Lower leg skin (tissue), 4 donors: ENCODE results near the gene NFILZ. TPM values are rescaled to one million over a fixed set of nuclear protein-coding genes. Genes with fewer than 3 reads are reported as not detected.

Experiments used
- DNase-seq, 2 donors: peaks; one replicate each; pipeline ENCODE4 v3.0.0-alpha.2; 2019; ENCODE audit warnings: low spot score in 2 of 2
- H3K4me3 ChIP-seq: fragments of 200-600 bp; sonication (generic); 2 replicates; pipeline ENCODE4 v1.5.1; 2017; ENCODE audit warnings: mild to moderate bottlenecking, low read depth; ENCODE audit not compliant: poor library complexity, severe bottlenecking
- POLR2A ChIP-seq, 2 donors: fragments of 450-650 bp; IDR thresholded peaks; one replicate each; pipeline ENCODE4 v1.6.1; 2016 to 2017; ENCODE audit warnings: antibody characterized with exemption in 2 of 2, mild to moderate bottlenecking in 1 of 2, moderate library complexity in 1 of 2
- WGBS, 2 donors: methylation state at CpG; one replicate each; pipeline ENCODE4 v1.1.5; 2018; 5-methylcytosine and 5-hydroxymethylcytosine counted together
- intact Hi-C: fragments of 100-400 bp; cut with DNase I; formaldehyde crosslinking; loops from one replicate; pipeline ENCODE4 v1.15.0; 2023; ENCODE audit warnings: low total_unique reads
- total RNA-seq, 4 donors: library from RNA; depleted of rRNA; stranded (reverse); fragments of >200 nt; gene quantifications; one replicate each; pipeline ENCODE4 v1.1.0, GENCODE V29; 2016
- TF ChIP-seq, protein P1 (sequence below), 3 donors: fragments of 450-650 bp; IDR thresholded peaks; one replicate each; pipeline ENCODE4 v1.5.1; 2016; ENCODE audit warnings: antibody characterized with exemption in 3 of 3, mild to moderate bottlenecking in 3 of 3, moderate library complexity in 2 of 3

The NFILZ gene
- total RNA-seq, 4 donors from 2014 or later = not detected

DNA sequence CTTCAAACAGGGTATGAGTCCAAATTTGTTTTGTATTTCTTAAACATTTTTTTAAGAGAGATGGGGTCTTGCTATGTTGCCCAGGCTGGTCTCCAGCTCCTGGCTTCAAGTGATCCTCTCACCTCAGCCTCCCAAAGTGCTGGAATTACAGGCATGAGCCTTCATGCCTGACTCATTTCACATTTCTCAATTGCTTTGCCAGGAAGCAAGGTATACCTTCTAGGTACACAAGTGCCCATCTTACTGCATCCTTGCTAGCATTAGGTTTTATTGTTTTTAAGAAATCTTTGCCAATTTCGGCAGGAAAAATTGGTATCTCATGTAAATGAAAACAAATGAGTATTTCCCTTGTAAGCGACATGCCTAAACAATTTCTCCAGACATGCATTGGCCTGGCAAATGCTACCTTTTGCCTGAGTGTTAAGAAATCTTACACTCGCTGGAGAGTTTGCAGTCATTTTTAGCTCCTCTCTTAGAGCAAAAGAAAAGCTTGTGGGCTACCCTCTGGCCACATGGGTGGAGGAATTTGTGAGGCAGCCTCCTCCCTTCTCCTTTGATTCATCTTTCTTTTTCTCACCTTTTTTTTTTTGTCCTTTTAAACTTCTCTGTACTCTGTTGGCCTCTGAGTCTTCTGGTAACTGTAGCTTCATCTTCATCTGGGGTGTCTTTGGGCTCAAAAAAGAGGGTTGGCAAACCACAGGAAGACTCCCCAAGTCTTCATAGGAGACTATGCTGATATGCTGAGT is 35.2 kb downstream of the NFILZ start:
- no peak overlapping the region for H3K4me3 ChIP-seq
- TF ChIP-seq POLR2A (IDR thresholded peaks at IDR 0.05) = no peak
- TF ChIP-seq, protein P1, sequence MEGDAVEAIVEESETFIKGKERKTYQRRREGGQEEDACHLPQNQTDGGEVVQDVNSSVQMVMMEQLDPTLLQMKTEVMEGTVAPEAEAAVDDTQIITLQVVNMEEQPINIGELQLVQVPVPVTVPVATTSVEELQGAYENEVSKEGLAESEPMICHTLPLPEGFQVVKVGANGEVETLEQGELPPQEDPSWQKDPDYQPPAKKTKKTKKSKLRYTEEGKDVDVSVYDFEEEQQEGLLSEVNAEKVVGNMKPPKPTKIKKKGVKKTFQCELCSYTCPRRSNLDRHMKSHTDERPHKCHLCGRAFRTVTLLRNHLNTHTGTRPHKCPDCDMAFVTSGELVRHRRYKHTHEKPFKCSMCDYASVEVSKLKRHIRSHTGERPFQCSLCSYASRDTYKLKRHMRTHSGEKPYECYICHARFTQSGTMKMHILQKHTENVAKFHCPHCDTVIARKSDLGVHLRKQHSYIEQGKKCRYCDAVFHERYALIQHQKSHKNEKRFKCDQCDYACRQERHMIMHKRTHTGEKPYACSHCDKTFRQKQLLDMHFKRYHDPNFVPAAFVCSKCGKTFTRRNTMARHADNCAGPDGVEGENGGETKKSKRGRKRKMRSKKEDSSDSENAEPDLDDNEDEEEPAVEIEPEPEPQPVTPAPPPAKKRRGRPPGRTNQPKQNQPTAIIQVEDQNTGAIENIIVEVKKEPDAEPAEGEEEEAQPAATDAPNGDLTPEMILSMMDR (IDR thresholded peaks at IDR 0.05) = no peak
- WGBS, 2 donors = 29 to 57% methylated on average over 3 of the region's 3 CpGs
- DNase-seq = no peak
- intact Hi-C loops = no loop called here

DNA sequence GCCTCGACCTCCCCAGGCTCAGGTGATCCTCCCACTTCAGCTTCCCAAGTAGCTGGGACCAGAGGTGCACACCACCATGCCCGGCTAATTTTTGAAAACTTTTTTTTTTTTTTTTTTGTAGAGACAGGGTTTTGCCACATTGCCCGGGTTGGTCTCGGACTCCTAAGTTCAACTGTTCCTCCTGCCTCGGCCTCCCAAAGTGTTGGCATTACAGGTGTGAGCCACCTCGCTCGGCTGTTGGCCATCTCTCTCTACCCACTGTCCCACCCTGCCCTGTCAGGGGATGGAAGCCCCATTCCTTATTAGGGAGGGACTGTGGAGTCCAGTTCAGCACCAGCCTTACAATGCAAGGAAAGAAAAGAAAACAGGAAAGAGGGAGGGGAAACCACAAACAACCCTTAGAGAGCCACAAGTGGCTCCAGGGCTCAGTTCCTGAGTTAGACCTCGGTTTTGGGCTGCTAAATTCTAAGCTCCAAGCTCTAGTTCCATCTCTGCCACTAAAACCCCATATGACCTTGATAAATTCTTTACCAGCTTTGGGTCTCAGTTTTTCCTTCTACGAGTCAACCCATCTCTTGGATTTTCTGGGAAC is 36.5 kb downstream of the NFILZ start:
- no peak overlapping the region for H3K4me3 ChIP-seq
- intact Hi-C loops = no loop called here
- DNase-seq = no peak
- TF ChIP-seq, protein P1 (IDR thresholded peaks at IDR 0.05) = no peak
- TF ChIP-seq POLR2A (IDR thresholded peaks at IDR 0.05) = no peak
- 77 to 78% methylated on average over 9 of the region's 9 CpGs for WGBS, 2 donors

DNA sequence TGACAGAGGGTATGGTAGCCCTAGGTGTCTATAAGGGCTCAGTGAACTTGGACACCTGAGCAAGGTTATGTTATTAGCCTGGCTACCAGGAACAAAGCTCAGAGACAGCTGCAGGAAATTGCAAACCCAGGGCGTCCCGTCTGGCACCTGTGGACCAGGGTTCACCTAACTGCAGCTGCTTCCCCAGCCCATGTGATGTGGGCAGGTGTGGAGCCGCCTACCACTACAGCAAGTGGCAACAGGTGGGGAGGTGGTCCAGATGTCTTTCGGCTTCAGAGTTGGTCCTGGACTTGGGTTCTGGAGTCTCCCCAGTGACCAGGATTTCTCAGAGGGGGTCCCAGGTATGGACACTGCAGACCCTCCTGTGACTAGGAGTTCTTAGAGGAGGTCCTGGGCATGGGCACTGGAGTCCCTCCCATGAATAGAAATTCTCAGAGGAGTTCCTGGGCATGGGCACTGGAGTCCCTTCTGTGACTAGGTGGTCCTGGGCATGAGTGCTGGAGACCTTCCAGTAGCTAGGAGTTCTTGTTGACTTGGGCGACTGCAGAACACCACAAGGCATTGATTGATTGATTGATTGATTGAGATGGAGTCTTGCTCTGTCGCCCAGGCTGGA is 43.0 kb downstream of the NFILZ start:
- intact Hi-C loops = no loop called here
- TF ChIP-seq, protein P1 (IDR thresholded peaks at IDR 0.05) = no peak
- TF ChIP-seq POLR2A (IDR thresholded peaks at IDR 0.05) = no peak
- H3K4me3 ChIP-seq = no peak overlapping the region
- 70 to 82% methylated on average over 2 to 5 of the region's 6 CpGs for WGBS, 2 donors
- no peak for DNase-seq

DNA sequence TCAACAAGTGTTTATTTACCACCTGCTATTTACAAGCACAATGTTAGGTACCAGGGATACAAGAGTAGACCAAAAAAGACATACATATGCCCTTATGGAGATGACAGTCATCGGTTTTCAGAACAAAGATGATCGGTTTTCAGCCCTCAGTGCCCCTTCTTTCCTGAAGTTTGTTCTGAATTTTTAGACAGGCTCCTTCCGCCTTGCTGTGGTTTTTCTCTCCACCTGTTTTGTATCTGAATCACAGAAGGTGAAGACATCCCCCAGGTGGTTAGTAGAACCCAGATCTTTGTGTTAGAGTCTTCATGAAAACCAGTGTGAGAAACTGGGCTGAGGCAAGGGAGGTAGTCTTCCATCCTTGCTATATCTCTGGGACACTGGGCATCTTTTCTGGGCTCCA is 44.6 kb downstream of the NFILZ start:
- no peak for TF ChIP-seq POLR2A (IDR thresholded peaks at IDR 0.05)
- TF ChIP-seq, protein P1 (IDR thresholded peaks at IDR 0.05) = no peak
- DNase-seq = no peak
- intact Hi-C loops = no loop called here
- no peak overlapping the region for H3K4me3 ChIP-seq
- 80 to 84% methylated on average over 3 of the region's 3 CpGs for WGBS, 2 donors

DNA sequence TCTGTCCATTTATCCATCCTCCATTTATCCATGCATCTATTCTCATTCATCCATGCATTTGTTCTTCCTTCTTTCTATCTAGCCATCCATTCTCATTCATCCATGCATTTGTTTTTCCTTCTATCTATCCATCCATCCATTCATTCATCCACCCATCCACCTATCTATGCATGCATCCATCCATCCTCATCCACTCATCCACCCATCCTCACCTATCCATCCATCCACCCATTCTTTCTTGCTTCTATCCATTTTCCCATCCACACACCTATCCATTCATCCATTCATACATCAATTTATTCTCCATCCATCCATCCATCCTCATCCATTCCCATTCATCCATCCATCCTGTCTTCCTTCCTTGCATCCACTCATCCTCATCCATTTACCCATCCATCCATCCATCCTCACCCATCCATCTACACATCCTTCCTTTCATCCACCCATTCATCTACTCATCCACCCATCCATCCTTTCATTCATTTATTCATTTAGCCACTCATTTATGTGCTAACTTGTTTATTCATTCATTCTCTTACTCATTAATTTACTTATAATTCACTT is 47.9 kb downstream of the NFILZ start:
- no peak overlapping the region for H3K4me3 ChIP-seq
- no peak for TF ChIP-seq POLR2A (IDR thresholded peaks at IDR 0.05)
- TF ChIP-seq, protein P1 (IDR thresholded peaks at IDR 0.05) = no peak
- intact Hi-C loops = no loop called here
- no peak for DNase-seq

Other genes starting within 250 kb of the NFILZ start
- 100 to 1,000 TPM in 1 of 4 donors, 10 to 100 TPM in 3; 40.6 to 125 (median 56.8) TPM for gene RAB11B, start 240.3 kb upstream of the NFILZ start, total RNA-seq
- gene MARCHF2, start 217.3 kb upstream of the NFILZ start, total RNA-seq = 100 to 1,000 TPM in 1 of 4 donors, 10 to 100 TPM in 3; 53.5 to 110 (median 60.8) TPM
- 100 to 1,000 TPM in 1 of 4 donors, 10 to 100 TPM in 3; 60.4 to 103 (median 79.7) TPM for gene HNRNPM, start 185.7 kb upstream of the NFILZ start, total RNA-seq
- gene PRAM1, start 128.0 kb upstream of the NFILZ start, total RNA-seq = under 1 TPM in 3 of 4 donors, not detected in 1; 0.16 to 0.59 (median 0.30) TPM
- gene ZNF414, start 116.5 kb upstream of the NFILZ start, total RNA-seq = 10 to 100 TPM; 14.8 to 42.2 (median 18.8) TPM
- gene MYO1F, start 53.2 kb upstream of the NFILZ start, total RNA-seq = 1 to 10 TPM; 2.2 to 6.3 (median 3.2) TPM
- 10 to 100 TPM in 2 of 4 donors, 1 to 10 TPM in 2; 6.1 to 21.3 (median 14.1) TPM for gene ADAMTS10, start 19.9 kb upstream of the NFILZ start, total RNA-seq
- not detected for gene ACTL9, start 68.2 kb downstream of the NFILZ start, total RNA-seq
- not detected for gene OR2Z1, start 91.0 kb downstream of the NFILZ start, total RNA-seq
- gene ZNF558, start 201.7 kb downstream of the NFILZ start, total RNA-seq = 10 to 100 TPM; 17.0 to 47.1 (median 29.5) TPM
- not detected for gene MBD3L1, start 201.7 kb downstream of the NFILZ start, total RNA-seq